ENCODE data around the gene DLG4. TPM values are rescaled to one million over a fixed set of nuclear protein-coding genes. Genes with fewer than 3 reads are reported as not detected.

Gene DLG4
- total RNA-seq, 1 experiment from 2014 or later: 38.3 TPM

GRCh38 chr17:7141824-7142223 is 77.8 kb downstream of the DLG4 start:
- Histone ChIP-seq H3K14ac (ENCODE audit: insufficient read depth, low read length) (no peak overlapping the region), H4K8ac (replicated peaks; ENCODE audit: insufficient read length, low read depth, low read length) (no peak overlapping the region), H2AK5ac (ENCODE audit: insufficient read length, low read length) (no peak overlapping the region), H3K56ac (ENCODE audit: insufficient read length, low read depth, low read length) (no peak overlapping the region), H3K27me3 (ENCODE audit: insufficient read depth, low read length) (no peaks in the 10 kb centered on the region), H3K18ac (ENCODE audit: insufficient read length, low read depth, low read length) (no peak overlapping the region), H3K23ac (ENCODE audit: insufficient read length, low read depth, low read length) (no peak overlapping the region), H3K27ac (ENCODE audit: insufficient read length, low read depth, low read length) (no peak overlapping the region), H2BK5ac (ENCODE audit: insufficient read length, low read length) (no peak overlapping the region), H3K4me1 (ENCODE audit: insufficient read depth, low read length) (peaks cover 2% of the 10 kb centered on the region; the same call in 1 of the 2 replicates), H3K9ac (ENCODE audit: extremely low read depth, insufficient read length, low read length) (no peak overlapping the region), H2AFZ (ENCODE audit: low read length) (no peak overlapping the region), H4K5ac (ENCODE audit: insufficient read length, low read depth, low read length) (no peak overlapping the region), H2BK20ac (ENCODE audit: low read depth, low read length, poor library complexity, severe bottlenecking) (no peak overlapping the region), H4K91ac (ENCODE audit: insufficient read length, low read depth, low read length) (no peak overlapping the region), H3T11ph (ENCODE audit: low read length) (no peak overlapping the region), H4K20me1 (ENCODE audit: control insufficient read depth, insufficient read depth, insufficient read length) (no peaks in the 10 kb centered on the region), H2BK120ac (ENCODE audit: low read depth, low read length, poor library complexity, severe bottlenecking) (no peak overlapping the region), H3K23me2 (ENCODE audit: insufficient read length, low read depth, low read length, poor library complexity, severe bottlenecking) (no peaks in the 10 kb centered on the region), H2BK12ac (ENCODE audit: insufficient read length, low read depth, low read length) (no peak overlapping the region), H3K4me2 (ENCODE audit: insufficient read depth, insufficient read length, low read length) (no peak overlapping the region), H3K4ac (ENCODE audit: low read depth, low read length) (no peak overlapping the region), H3K9me3 (ENCODE audit: control insufficient read depth, low read depth, low read length) (no peaks in the 10 kb centered on the region), H2BK15ac (ENCODE audit: low read depth, low read length) (no peak overlapping the region), H3K79me1 (ENCODE audit: insufficient read depth, low read depth, low read length, poor library complexity, severe bottlenecking) (no peaks in the 10 kb centered on the region), H3K79me2 (ENCODE audit: insufficient read depth, low read length) (no peaks in the 10 kb centered on the region)
- H3K4me1 Mint-ChIP-seq: peaks cover 35 to 44% of the 10 kb centered on the region in 2 experiments
- H3K27ac Mint-ChIP-seq: 0 out of 7 replicates have a peak overlapping the region, but pooled peaks of 1 of the 3 experiments have one; percentile 15
- no peak for TF ChIP-seq CTCF (conservative IDR thresholded peaks at IDR 0.05)
- H3K36me3 Mint-ChIP-seq (ENCODE audit: insufficient read depth in 1 of 3, low read depth in 3 of 3): no peaks in the 10 kb centered on the region
- H3K9me3 Mint-ChIP-seq: no peaks in the 10 kb centered on the region
- WGBS (ENCODE audit: extremely low coverage, insufficient read length, low lambda C conversion rate): no CpG with 5 or more reads among the region's 10 CpGs
- DNase-seq: no peak
- H3K27me3 Mint-ChIP-seq (ENCODE audit: low read depth): peaks cover 24% of the 10 kb centered on the region
- H3K4me3 Mint-ChIP-seq: no peak overlapping the region

Measured in H9 (cell line).